Prostate gland (tissue), 2 donors: Measurements from ENCODE around the gene SPTBN5. TPM values are rescaled to one million over a fixed set of nuclear protein-coding genes. Genes with fewer than 3 reads are reported as not detected.

Source experiments
- DNase-seq: peaks from one replicate; pipeline ENCODE4 v3.0.0-alpha.2; 2019; ENCODE audit warnings: low spot score
- H3K27ac ChIP-seq, 2 donors: fragments of 200-600 bp; sonication (generic); 2 replicates each; pipeline ENCODE4 v1.5.1; 2017 to 2019
- H3K27me3 ChIP-seq: fragments of 200-600 bp; sonication (generic); replicated peaks from 2 replicates; pipeline ENCODE4 v1.5.1; 2019; ENCODE audit not compliant: insufficient read depth
- H3K36me3 ChIP-seq, 2 donors: fragments of 200-600 bp; sonication (generic); 1 replicate in 1 of 2; 2 replicates in 1 of 2; pipeline versions ENCODE4 v1.5.1 to v1.8.1; 2017 to 2019
- H3K4me1 ChIP-seq: fragments of 200-600 bp; sonication (generic); replicated peaks from 2 replicates; pipeline ENCODE4 v1.5.1; 2019
- H3K4me3 ChIP-seq, 2 donors: fragments of 200-600 bp; sonication (generic); 2 replicates each; pipeline ENCODE4 v1.5.1; 2017 to 2019
- H3K9me3 ChIP-seq: fragments of 200-600 bp; sonication (generic); 2 replicates; pipeline ENCODE4 v1.5.1; 2017
- CTCF ChIP-seq, 4 experiments: fragments of 200-600 bp in 2 of 4; fragments of 450-650 bp in 2 of 4; sonication (generic) in 2 of 4; IDR thresholded peaks; 1 replicate in 3 of 4; 2 replicates in 1 of 4; pipeline ENCODE4 v1.5.1; 2016 to 2019; ENCODE audit warnings: antibody characterized with exemption in 4 of 4, mild to moderate bottlenecking in 2 of 4, moderate library complexity in 2 of 4
- POLR2A ChIP-seq: fragments of 450-650 bp; IDR thresholded peaks from one replicate; pipeline ENCODE4 v1.6.1; 2016; ENCODE audit warnings: antibody characterized with exemption, mild to moderate bottlenecking
- POLR2AphosphoS5 ChIP-seq: sonication (generic); formaldehyde crosslinking; IDR thresholded peaks from one replicate; pipeline ENCODE4 v1.6.1; 2017; ENCODE audit warnings: antibody characterized with exemption
- WGBS: methylation state at CpG from one replicate; pipeline ENCODE4 v1.1.5; 2018; 5-methylcytosine and 5-hydroxymethylcytosine counted together
- intact Hi-C: fragments of 100-400 bp; cut with DNase I; formaldehyde crosslinking; loops from one replicate; pipeline ENCODE4 v1.14.2; 2022
- total RNA-seq, 2 donors: library from RNA; depleted of rRNA; stranded (reverse); fragments of >200 nt; gene quantifications; one replicate each; pipeline ENCODE4 v1.1.0, GENCODE V29; 2016

Gene SPTBN5
- total RNA-seq, 2 donors from 2014 or later = 1.2 to 2.2 TPM

GRCh38 chr15:41891226-41891625 lies 2.6 kb downstream of the SPTBN5 start:
- no peaks in the 10 kb centered on the region for H3K27me3 ChIP-seq
- H3K9me3 ChIP-seq = no peaks in the 10 kb centered on the region
- no peak for DNase-seq
- H3K4me1 ChIP-seq = peaks cover 3% of the 10 kb centered on the region
- WGBS = 88% methylated on average over 6 of the region's 6 CpGs
- no peak overlapping the region for H3K27ac ChIP-seq
- intact Hi-C loops = no loop called here
- TF ChIP-seq POLR2A (no peak), CTCF (IDR thresholded peaks at IDR 0.05) (no peak), POLR2AphosphoS5 (no peak)
- no peaks in the 10 kb centered on the region for H3K36me3 ChIP-seq
- no peak overlapping the region for H3K4me3 ChIP-seq

GRCh38 chr15:41890050-41890690 lies 3.7 kb downstream of the SPTBN5 start:
- WGBS = 90% methylated on average over 6 of the region's 6 CpGs
- TF ChIP-seq CTCF (IDR thresholded peaks at IDR 0.05) (no peak), POLR2AphosphoS5 (no peak), POLR2A (no peak)
- intact Hi-C loops = no loop called here

GRCh38 chr15:41888662-41889253 lies 5.1 kb downstream of the SPTBN5 start:
- intact Hi-C loops = no loop called here
- no peaks in the 10 kb centered on the region for H3K9me3 ChIP-seq
- H3K4me3 ChIP-seq = no peak overlapping the region
- H3K27me3 ChIP-seq = no peaks in the 10 kb centered on the region
- no peak for DNase-seq
- TF ChIP-seq CTCF (IDR thresholded peaks at IDR 0.05) (no peak), POLR2A (no peak), POLR2AphosphoS5 (no peak)
- WGBS = 89% methylated on average over 7 of the region's 7 CpGs
- peaks cover 3% of the 10 kb centered on the region for H3K4me1 ChIP-seq
- H3K36me3 ChIP-seq = no peaks in the 10 kb centered on the region
- H3K27ac ChIP-seq = no peak overlapping the region

More at GRCh38 chr15:41890050-41890690, 3.7 kb downstream of the SPTBN5 start:
- no peaks in the 10 kb centered on the region for H3K36me3 ChIP-seq
- no peaks in the 10 kb centered on the region for H3K27me3 ChIP-seq
- DNase-seq = no peak
- no peaks in the 10 kb centered on the region for H3K9me3 ChIP-seq
- no peak overlapping the region for H3K4me3 ChIP-seq
- H3K4me1 ChIP-seq = peaks cover 3% of the 10 kb centered on the region
- no peak overlapping the region for H3K27ac ChIP-seq

- Histone ChIP-seq H3K4me3 (no peak overlapping the region), H3K4me1 (no peaks in the 10 kb centered on the region), H3K27me3 (no peaks in the 10 kb centered on the region), H3K9me3 (no peaks in the 10 kb centered on the region), H3K36me3 (no peaks in the 10 kb centered on the region), H3K27ac (no peak overlapping the region)
- 84% methylated on average over 9 of the region's 9 CpGs for WGBS
- DNase-seq = no peak
- intact Hi-C loops = no loop called here
- TF ChIP-seq POLR2AphosphoS5 (no peak), CTCF (IDR thresholded peaks at IDR 0.05) (no peak), POLR2A (no peak)
These were observed 6.0 kb downstream of the SPTBN5 start for GRCh38 chr15:41887893-41888292.

- H3K27ac ChIP-seq = no peak overlapping the region
- no peak for TF ChIP-seq CTCF (IDR thresholded peaks at IDR 0.05)
- TF ChIP-seq POLR2A = no peak
- TF ChIP-seq POLR2AphosphoS5 = no peak
- H3K36me3 ChIP-seq = no peaks in the 10 kb centered on the region
- WGBS = 91% methylated on average over 10 of the region's 10 CpGs
- H3K27me3 ChIP-seq = no peaks in the 10 kb centered on the region
- no peak overlapping the region for H3K4me3 ChIP-seq
- no peaks in the 10 kb centered on the region for H3K9me3 ChIP-seq
- peaks cover 2% of the 10 kb centered on the region for H3K4me1 ChIP-seq
- no peak for DNase-seq
- intact Hi-C loops = no loop called here
These were observed 6.7 kb downstream of the SPTBN5 start for GRCh38 chr15:41887161-41887560.
